Neuronal stem cell (in vitro differentiated cells): Measurements from ENCODE around the gene NOXO1.
A peak's percentile ranks its signal among the peaks of the same experiment; 100 is the strongest.

Source experiments
- DNase-seq: peaks from one replicate; pipeline ENCODE4 v3.0.0-alpha.2; 2013; ENCODE audit warnings: low spot score
- H2AFZ ChIP-seq: one replicate; pipeline ENCODE4 v1.6.1; 2013; ENCODE audit warnings: mild to moderate bottlenecking, low read length, inconsistent platforms
- H2AK5ac ChIP-seq: 2 replicates; pipeline ENCODE4 v1.6.1; 2013; ENCODE audit warnings: low read depth, mild to moderate bottlenecking, inconsistent platforms, low read length, moderate library complexity, mixed read lengths
- H2BK120ac ChIP-seq: 2 replicates; pipeline ENCODE4 v1.6.1; 2013; ENCODE audit warnings: low read depth, mild to moderate bottlenecking, inconsistent platforms, low read length, moderate library complexity, mixed read lengths
- H2BK12ac ChIP-seq: one replicate; pipeline ENCODE4 v1.6.1; 2013; ENCODE audit warnings: low read length, inconsistent platforms
- H2BK15ac ChIP-seq: 2 replicates; pipeline ENCODE4 v1.6.1; 2013; ENCODE audit warnings: mild to moderate bottlenecking, low read length, inconsistent platforms, mixed read lengths
- H2BK5ac ChIP-seq: one replicate; pipeline ENCODE4 v1.6.1; 2013; ENCODE audit warnings: inconsistent platforms, mild to moderate bottlenecking, low read length, moderate library complexity
- H3K14ac ChIP-seq: one replicate; pipeline ENCODE4 v1.6.1; 2013; ENCODE audit warnings: low read length, inconsistent platforms
- H3K18ac ChIP-seq: 2 replicates; pipeline ENCODE4 v1.6.1; 2013; ENCODE audit warnings: low read length, inconsistent platforms
- H3K23ac ChIP-seq: 2 replicates; pipeline ENCODE4 v1.6.1; 2013; ENCODE audit warnings: low read depth, mild to moderate bottlenecking, mixed read lengths, low read length, inconsistent platforms; ENCODE audit not compliant: poor library complexity
- H3K27ac ChIP-seq: replicated peaks from 3 replicates; pipeline ENCODE4 v1.5.1; 2013; ENCODE audit warnings: low read length, inconsistent platforms
- H3K27me3 ChIP-seq, 3 experiments: 2 replicates each; pipeline ENCODE4 v1.6.1; 2013; ENCODE audit warnings: low read length in 3 of 3, mild to moderate bottlenecking in 2 of 3, inconsistent platforms in 1 of 3, low read depth in 1 of 3, mixed read lengths in 1 of 3, moderate library complexity in 1 of 3; ENCODE audit not compliant: control insufficient read depth in 3 of 3, insufficient read depth in 3 of 3
- H3K36me3 ChIP-seq, 2 donors: replicated peaks in 1 of 2; 2 replicates each; pipeline ENCODE4 v1.6.1; 2013; ENCODE audit warnings: low read length in 2 of 2; ENCODE audit not compliant: control insufficient read depth in 2 of 2, insufficient read depth in 2 of 2
- H3K4ac ChIP-seq: 2 replicates; pipeline ENCODE4 v1.6.1; 2013; ENCODE audit warnings: inconsistent platforms, mild to moderate bottlenecking, low read length, moderate library complexity
- H3K4me1 ChIP-seq, 2 donors: 1 replicate in 1 of 2; 2 replicates in 1 of 2; pipeline ENCODE4 v1.6.1; 2013; ENCODE audit warnings: low read length in 2 of 2, low read depth in 1 of 2; ENCODE audit not compliant: control insufficient read depth in 2 of 2, insufficient read depth in 1 of 2
- H3K4me2 ChIP-seq: one replicate; pipeline ENCODE4 v1.6.1; 2013; ENCODE audit warnings: mild to moderate bottlenecking, low read length, inconsistent platforms; ENCODE audit not compliant: insufficient read depth, poor library complexity, severe bottlenecking
- H3K4me3 ChIP-seq, 2 donors: 2 replicates each; pipeline ENCODE4 v1.5.1; 2013; ENCODE audit warnings: low read length in 2 of 2, mild to moderate bottlenecking in 2 of 2, inconsistent platforms in 1 of 2, moderate library complexity in 1 of 2
- H3K79me1 ChIP-seq: one replicate; pipeline ENCODE4 v1.6.1; 2013; ENCODE audit warnings: low read depth, mild to moderate bottlenecking, inconsistent platforms, low read length, moderate library complexity
- H3K9ac ChIP-seq: one replicate; pipeline ENCODE4 v1.6.1; 2013; ENCODE audit warnings: mild to moderate bottlenecking, low read depth, low read length, inconsistent platforms; ENCODE audit not compliant: poor library complexity
- H3K9me3 ChIP-seq, 2 donors: replicated peaks in 1 of 2; 2 replicates each; pipeline versions ENCODE3 to v1.6.1; 2013; ENCODE audit warnings: low read length in 2 of 2, mild to moderate bottlenecking in 2 of 2, inconsistent platforms in 1 of 2, low read depth in 1 of 2, mixed read lengths in 1 of 2, moderate library complexity in 1 of 2; ENCODE audit not compliant: control insufficient read depth in 2 of 2, insufficient read depth in 1 of 2
- H4K8ac ChIP-seq: one replicate; pipeline ENCODE4 v1.6.1; 2013; ENCODE audit warnings: low read depth, mild to moderate bottlenecking, inconsistent platforms, low read length, moderate library complexity
- H4K91ac ChIP-seq: one replicate; pipeline ENCODE4 v1.6.1; 2013; ENCODE audit warnings: low read length, low read depth, mild to moderate bottlenecking, inconsistent platforms; ENCODE audit not compliant: poor library complexity
- WGBS, 2 donors: extraction: QIAGEN DNeasy Blood & Tissue Kit; methylation state at CpG; one replicate each; pipeline ENCODE4 v1.1.7; 2013; ENCODE audit warnings: missing lambda C conversion rate in 2 of 2, mixed read lengths in 1 of 2; ENCODE audit not compliant: insufficient read length in 2 of 2, insufficient replicate concordance in 1 of 2; ENCODE audit errors: extremely low coverage in 2 of 2; 5-methylcytosine and 5-hydroxymethylcytosine counted together

Gene NOXO1

GRCh38 chr16:1991948-1992703 is 10.9 kb upstream of the NOXO1 start:
- Histone ChIP-seq H3K18ac (peak overlapping the region; percentile 99), H2BK15ac (peak overlapping the region; percentile 98), H2BK120ac (peak overlapping the region; percentile 75), H2AFZ (peak overlapping the region; percentile 81), H3K4me1 (peaks cover 12 to 18% of the 10 kb centered on the region in 2 donors), H3K23ac (peak overlapping the region; percentile 99), H3K4me3 (peak overlapping the region; percentile 33 to 76), H4K91ac (peak overlapping the region; percentile 85), H2AK5ac (peak overlapping the region; percentile 98), H4K8ac (peak overlapping the region; percentile 65), H3K4ac (peak overlapping the region; percentile 93), H3K9me3 (peaks cover 0 to 4% of the 10 kb centered on the region in 2 donors), H3K36me3 (peaks cover 5 to 13% of the 10 kb centered on the region in 2 donors), H3K79me1 (peaks cover 4% of the 10 kb centered on the region), H3K4me2 (peak overlapping the region; percentile 77), H3K9ac (peak overlapping the region; percentile 88), H2BK5ac (peak overlapping the region; percentile 39), H3K27ac (no peak overlapping the region), H3K27me3 (peaks cover 18 to 37% (median 34%) of the 10 kb centered on the region in 3 experiments), H3K14ac (peak overlapping the region; percentile 94), H2BK12ac (peak overlapping the region; percentile 98)
- WGBS, 2 donors, result no CpG with 5 or more reads among the region's 96 CpGs
- peak; percentile 92 for DNase-seq

GRCh38 chr16:1991588-1991947 is 10.3 kb upstream of the NOXO1 start:
- H2BK15ac ChIP-seq, result peak overlapping the region; percentile 75
- no peak overlapping the region for H3K4ac ChIP-seq
- no peak overlapping the region for H2BK120ac ChIP-seq
- peak overlapping the region; percentile 96 for H3K23ac ChIP-seq
- H2AK5ac ChIP-seq, result peak overlapping the region; percentile 75
- no peak overlapping the region for H2BK5ac ChIP-seq
- no peak for DNase-seq
- peak overlapping the region; percentile 33 to 74 for H3K4me3 ChIP-seq
- peak overlapping the region; percentile 77 for H3K4me2 ChIP-seq
- peak overlapping the region; percentile 73 for H2BK12ac ChIP-seq
- peaks cover 0 to 4% of the 10 kb centered on the region in 2 donors for H3K9me3 ChIP-seq
- peaks cover 8 to 13% of the 10 kb centered on the region in 2 donors for H3K36me3 ChIP-seq
- H3K79me1 ChIP-seq, result peaks cover 4% of the 10 kb centered on the region
- H3K27me3 ChIP-seq, result peaks cover 18 to 37% (median 34%) of the 10 kb centered on the region in 3 experiments
- H2AFZ ChIP-seq, result peak overlapping the region; percentile 81
- WGBS, 2 donors, result no CpG with 5 or more reads among the region's 22 CpGs
- H3K27ac ChIP-seq, result no peak overlapping the region
- H4K91ac ChIP-seq, result no peak overlapping the region
- H3K14ac ChIP-seq, result no peak overlapping the region
- peaks cover 12 to 18% of the 10 kb centered on the region in 2 donors for H3K4me1 ChIP-seq
- H3K9ac ChIP-seq, result peak overlapping the region; percentile 86
- H3K18ac ChIP-seq, result peak overlapping the region; percentile 92
- no peak overlapping the region for H4K8ac ChIP-seq

- Histone ChIP-seq H4K8ac (no peak overlapping the region), H3K4me2 (no peak overlapping the region), H4K91ac (no peak overlapping the region), H3K14ac (no peak overlapping the region), H2AFZ (peak overlapping the region; percentile 87), H3K4me1 (peaks cover 12 to 18% of the 10 kb centered on the region in 2 donors), H2BK15ac (no peak overlapping the region), H3K27me3 (peaks cover 18 to 37% (median 34%) of the 10 kb centered on the region in 3 experiments), H2BK120ac (no peak overlapping the region), H3K36me3 (peaks cover 12 to 17% of the 10 kb centered on the region in 2 donors), H2AK5ac (peak overlapping the region; percentile 73), H3K18ac (no peak overlapping the region), H3K9me3 (peaks cover 0 to 4% of the 10 kb centered on the region in 2 donors), H3K79me1 (peaks cover 4% of the 10 kb centered on the region), H3K4me3 (peak overlapping the region; percentile 41 to 78), H3K23ac (peak overlapping the region; percentile 96), H3K4ac (no peak overlapping the region), H2BK12ac (no peak overlapping the region), H2BK5ac (peak overlapping the region; percentile 98), H3K9ac (peak overlapping the region; percentile 27), H3K27ac (no peak overlapping the region)
- no CpG with 5 or more reads among the region's 18 CpGs for WGBS, 2 donors
- no peak for DNase-seq
These were observed 9.9 kb upstream of the NOXO1 start for GRCh38 chr16:1991135-1991551.
